NCI-H187 treated with DMSO at 0.1 percent for 48 hours (cell line): ENCODE data around the gene ZDHHC12.

Experiments
- DNase-seq: peaks from one replicate; lab custom pipeline; 2025; lab: John Stamatoyannopoulos, UW

ZDHHC12 gene

GRCh38 chr9:128685636-128686489 lies 38.1 kb downstream of the ZDHHC12 start:
- DNase-seq = no peak

- DNase-seq = no peak
Observed at GRCh38 chr9:128684325-128685199, 39.4 kb downstream of the ZDHHC12 start.

- no peak for DNase-seq
Observed at GRCh38 chr9:128684065-128684324, 39.9 kb downstream of the ZDHHC12 start.

DNA sequence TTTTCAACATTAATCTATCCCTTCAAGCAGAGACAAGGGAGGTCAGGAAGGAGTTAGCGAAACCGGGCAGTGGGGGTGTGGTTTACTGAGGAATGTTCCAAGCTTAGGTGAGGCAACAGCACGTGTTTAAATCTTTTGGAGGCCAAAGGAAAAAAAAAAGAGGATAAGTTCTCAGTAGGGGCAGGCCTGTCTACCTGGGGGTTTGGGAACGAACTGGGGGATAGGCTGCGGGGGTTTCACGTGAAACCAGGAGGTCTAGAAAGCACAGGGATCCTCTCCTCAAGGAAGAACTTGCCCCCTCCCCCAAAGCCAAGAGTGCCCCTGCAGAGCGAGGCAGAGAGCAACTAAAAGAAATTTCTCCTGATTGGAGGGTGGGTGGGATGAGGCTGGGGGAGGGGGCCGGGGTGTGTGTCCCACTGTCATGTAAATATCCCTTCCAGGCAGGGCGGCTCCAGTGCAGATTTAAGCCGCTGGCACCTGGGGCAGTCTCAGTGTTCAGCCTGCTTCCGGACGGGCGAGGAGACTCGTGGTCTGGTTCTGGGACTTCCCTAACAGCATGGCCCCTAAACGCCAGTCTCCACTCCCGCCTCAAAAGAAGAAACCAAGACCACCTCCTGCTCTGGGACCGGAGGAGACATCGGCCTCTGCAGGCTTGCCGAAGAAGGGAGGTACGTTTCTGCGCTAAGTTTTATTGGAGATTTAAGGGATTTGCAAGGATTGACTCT lies 40.4 kb downstream of the ZDHHC12 start:
- no peak for DNase-seq

DNA sequence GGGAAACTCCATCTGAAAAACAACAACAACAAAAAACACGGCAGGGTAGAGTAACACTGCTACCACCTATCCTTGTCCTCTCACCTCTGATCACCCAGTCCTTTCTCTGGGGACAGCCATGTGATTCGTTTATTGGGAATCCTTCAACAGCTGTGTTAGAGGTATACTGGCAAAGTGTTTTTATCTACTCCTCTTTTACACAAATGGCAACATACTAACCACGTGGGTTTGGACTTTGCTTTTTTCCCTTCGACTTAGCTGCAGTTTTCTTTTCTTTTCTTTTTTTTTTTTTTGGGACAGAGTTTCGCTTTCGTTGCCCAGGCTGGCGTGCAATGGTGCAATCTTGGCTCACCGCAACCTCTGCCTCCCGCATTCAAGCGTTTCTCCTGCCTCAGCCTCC lies 46.1 kb downstream of the ZDHHC12 start:
- no peak for DNase-seq

- no peak for DNase-seq
Observed at GRCh38 chr9:128675382-128675781, 48.5 kb downstream of the ZDHHC12 start.
